ENCODE results near the gene CALN1.

The CALN1 gene

DNA sequence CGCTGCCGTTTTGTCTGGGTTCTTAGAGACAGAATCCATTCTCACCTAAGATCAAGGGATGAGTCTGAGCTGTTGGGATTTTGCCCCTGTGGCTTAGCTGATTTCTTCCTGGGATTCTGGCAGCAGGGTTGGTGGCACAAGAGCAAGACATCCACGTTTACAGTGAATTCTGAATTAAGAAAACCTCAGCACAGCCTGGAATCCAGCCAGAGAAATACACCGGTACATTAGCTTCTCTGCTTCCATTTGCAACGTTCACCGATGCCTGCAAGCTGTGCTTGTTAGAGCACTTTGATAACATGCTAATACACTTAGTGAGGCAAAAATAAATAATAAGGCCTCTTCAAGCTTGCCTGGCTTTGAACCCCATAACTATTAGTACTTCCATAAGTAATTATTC lies 569.8 kb downstream of the CALN1 start:
- Histone ChIP-seq H3K9ac (ENCODE audit: low read depth, low read length, poor library complexity) (no peak overlapping the region), H3K27me3 (ENCODE audit: control insufficient read depth in 3 of 3, insufficient read depth in 3 of 3, low read depth in 1 of 3, low read length in 3 of 3) (no peaks in the 10 kb centered on the region), H2BK5ac (ENCODE audit: low read length) (no peak overlapping the region), H3K27ac (replicated peaks; ENCODE audit: low read length) (no peak overlapping the region), H3K4me2 (ENCODE audit: insufficient read depth, low read length, poor library complexity, severe bottlenecking) (no peak overlapping the region), H3K4me1 (ENCODE audit: control insufficient read depth in 2 of 2, insufficient read depth in 1 of 2, low read depth in 1 of 2, low read length in 2 of 2) (no peaks in the 10 kb centered on the region), H3K36me3 (replicated peaks in 1 of 2; ENCODE audit: control insufficient read depth in 2 of 2, insufficient read depth in 2 of 2, low read length in 2 of 2) (no peaks in the 10 kb centered on the region), H4K8ac (ENCODE audit: low read depth, low read length) (no peak overlapping the region), H3K4me3 (ENCODE audit: low read length in 2 of 2) (no peak overlapping the region), H3K79me1 (ENCODE audit: low read depth, low read length) (no peaks in the 10 kb centered on the region), H3K9me3 (replicated peaks in 1 of 2; ENCODE audit: control insufficient read depth in 2 of 2, insufficient read depth in 1 of 2, low read depth in 1 of 2, low read length in 2 of 2) (no peaks in the 10 kb centered on the region), H3K18ac (ENCODE audit: low read length) (no peak overlapping the region), H4K91ac (ENCODE audit: low read depth, low read length, poor library complexity) (no peak overlapping the region), H2AFZ (ENCODE audit: low read length) (no peak overlapping the region), H3K4ac (ENCODE audit: low read length) (no peak overlapping the region), H3K23ac (ENCODE audit: low read depth, low read length, poor library complexity) (no peak overlapping the region), H3K14ac (ENCODE audit: low read length) (no peak overlapping the region), H2BK12ac (ENCODE audit: low read length) (no peak overlapping the region), H2BK120ac (ENCODE audit: low read depth, low read length) (no peak overlapping the region), H2AK5ac (ENCODE audit: low read depth, low read length) (no peak overlapping the region), H2BK15ac (ENCODE audit: low read length) (no peak overlapping the region)
- no CpG with 5 or more reads among the region's 6 CpGs for WGBS, 2 donors (ENCODE audit: extremely low coverage in 2 of 2, insufficient read length in 2 of 2, insufficient replicate concordance in 1 of 2)
- DNase-seq (ENCODE audit: low spot score) = no peak

GRCh38 chr7:71835056-71835455 lies 577.1 kb downstream of the CALN1 start:
- no peak overlapping the region for H2AFZ ChIP-seq (ENCODE audit: low read length)
- WGBS, 2 donors (ENCODE audit: extremely low coverage in 2 of 2, insufficient read length in 2 of 2, insufficient replicate concordance in 1 of 2) = no CpG with 5 or more reads among the region's 5 CpGs
- H2AK5ac ChIP-seq (ENCODE audit: low read depth, low read length) = no peak overlapping the region
- no peak overlapping the region for H2BK120ac ChIP-seq (ENCODE audit: low read depth, low read length)
- no peak overlapping the region for H3K4me2 ChIP-seq (ENCODE audit: insufficient read depth, low read length, poor library complexity, severe bottlenecking)
- H2BK12ac ChIP-seq (ENCODE audit: low read length) = no peak overlapping the region
- DNase-seq (ENCODE audit: low spot score) = no peak
- H4K8ac ChIP-seq (ENCODE audit: low read depth, low read length) = no peak overlapping the region
- no peaks in the 10 kb centered on the region for H3K4me1 ChIP-seq (ENCODE audit: control insufficient read depth in 2 of 2, insufficient read depth in 1 of 2, low read depth in 1 of 2, low read length in 2 of 2)
- no peak overlapping the region for H3K4me3 ChIP-seq (ENCODE audit: low read length in 2 of 2)
- H4K91ac ChIP-seq (ENCODE audit: low read depth, low read length, poor library complexity) = no peak overlapping the region
- H3K9ac ChIP-seq (ENCODE audit: low read depth, low read length, poor library complexity) = no peak overlapping the region
- no peak overlapping the region for H3K14ac ChIP-seq (ENCODE audit: low read length)
- no peak overlapping the region for H3K18ac ChIP-seq (ENCODE audit: low read length)
- no peaks in the 10 kb centered on the region for H3K27me3 ChIP-seq (ENCODE audit: control insufficient read depth in 3 of 3, insufficient read depth in 3 of 3, low read depth in 1 of 3, low read length in 3 of 3)
- H3K23ac ChIP-seq (ENCODE audit: low read depth, low read length, poor library complexity) = no peak overlapping the region
- no peak overlapping the region for H2BK5ac ChIP-seq (ENCODE audit: low read length)
- H3K36me3 ChIP-seq (replicated peaks in 1 of 2; ENCODE audit: control insufficient read depth in 2 of 2, insufficient read depth in 2 of 2, low read length in 2 of 2) = no peaks in the 10 kb centered on the region
- H3K27ac ChIP-seq (replicated peaks; ENCODE audit: low read length) = no peak overlapping the region
- no peaks in the 10 kb centered on the region for H3K9me3 ChIP-seq (replicated peaks in 1 of 2; ENCODE audit: control insufficient read depth in 2 of 2, insufficient read depth in 1 of 2, low read depth in 1 of 2, low read length in 2 of 2)
- H3K79me1 ChIP-seq (ENCODE audit: low read depth, low read length) = no peaks in the 10 kb centered on the region
- no peak overlapping the region for H3K4ac ChIP-seq (ENCODE audit: low read length)
- no peak overlapping the region for H2BK15ac ChIP-seq (ENCODE audit: low read length)

GRCh38 chr7:71829515-71829914 lies 582.6 kb downstream of the CALN1 start:
- Histone ChIP-seq H3K27ac (replicated peaks; ENCODE audit: low read length) (no peak overlapping the region), H3K4ac (ENCODE audit: low read length) (no peak overlapping the region), H3K18ac (ENCODE audit: low read length) (no peak overlapping the region), H4K91ac (ENCODE audit: low read depth, low read length, poor library complexity) (no peak overlapping the region), H3K79me1 (ENCODE audit: low read depth, low read length) (no peaks in the 10 kb centered on the region), H2AK5ac (ENCODE audit: low read depth, low read length) (no peak overlapping the region), H3K14ac (ENCODE audit: low read length) (no peak overlapping the region), H3K27me3 (ENCODE audit: control insufficient read depth in 3 of 3, insufficient read depth in 3 of 3, low read depth in 1 of 3, low read length in 3 of 3) (no peaks in the 10 kb centered on the region), H3K23ac (ENCODE audit: low read depth, low read length, poor library complexity) (no peak overlapping the region), H2BK12ac (ENCODE audit: low read length) (no peak overlapping the region), H3K9me3 (replicated peaks in 1 of 2; ENCODE audit: control insufficient read depth in 2 of 2, insufficient read depth in 1 of 2, low read depth in 1 of 2, low read length in 2 of 2) (no peaks in the 10 kb centered on the region), H2BK5ac (ENCODE audit: low read length) (no peak overlapping the region), H3K4me1 (ENCODE audit: control insufficient read depth in 2 of 2, insufficient read depth in 1 of 2, low read depth in 1 of 2, low read length in 2 of 2) (no peaks in the 10 kb centered on the region), H2AFZ (ENCODE audit: low read length) (no peak overlapping the region), H3K4me3 (ENCODE audit: low read length in 2 of 2) (no peak overlapping the region), H4K8ac (ENCODE audit: low read depth, low read length) (no peak overlapping the region), H3K36me3 (replicated peaks in 1 of 2; ENCODE audit: control insufficient read depth in 2 of 2, insufficient read depth in 2 of 2, low read length in 2 of 2) (no peaks in the 10 kb centered on the region), H3K9ac (ENCODE audit: low read depth, low read length, poor library complexity) (no peak overlapping the region), H2BK15ac (ENCODE audit: low read length) (no peak overlapping the region), H2BK120ac (ENCODE audit: low read depth, low read length) (no peak overlapping the region), H3K4me2 (ENCODE audit: insufficient read depth, low read length, poor library complexity, severe bottlenecking) (no peak overlapping the region)
- no CpG with 5 or more reads among the region's 3 CpGs for WGBS, 2 donors (ENCODE audit: extremely low coverage in 2 of 2, insufficient read length in 2 of 2, insufficient replicate concordance in 1 of 2)
- DNase-seq (ENCODE audit: low spot score) = no peak

GRCh38 chr7:71828361-71828760 lies 583.8 kb downstream of the CALN1 start:
- H2BK15ac ChIP-seq (ENCODE audit: low read length) = no peak overlapping the region
- no peak overlapping the region for H2BK120ac ChIP-seq (ENCODE audit: low read depth, low read length)
- DNase-seq (ENCODE audit: low spot score) = no peak
- no peak overlapping the region for H4K8ac ChIP-seq (ENCODE audit: low read depth, low read length)
- no peak overlapping the region for H3K14ac ChIP-seq (ENCODE audit: low read length)
- H3K79me1 ChIP-seq (ENCODE audit: low read depth, low read length) = no peaks in the 10 kb centered on the region
- H2AK5ac ChIP-seq (ENCODE audit: low read depth, low read length) = no peak overlapping the region
- no peaks in the 10 kb centered on the region for H3K27me3 ChIP-seq (ENCODE audit: control insufficient read depth in 3 of 3, insufficient read depth in 3 of 3, low read depth in 1 of 3, low read length in 3 of 3)
- H2AFZ ChIP-seq (ENCODE audit: low read length) = no peak overlapping the region
- H3K4me2 ChIP-seq (ENCODE audit: insufficient read depth, low read length, poor library complexity, severe bottlenecking) = no peak overlapping the region
- H3K9ac ChIP-seq (ENCODE audit: low read depth, low read length, poor library complexity) = no peak overlapping the region
- WGBS, 2 donors (ENCODE audit: extremely low coverage in 2 of 2, insufficient read length in 2 of 2, insufficient replicate concordance in 1 of 2) = no CpG with 5 or more reads among the region's 2 CpGs
- H3K23ac ChIP-seq (ENCODE audit: low read depth, low read length, poor library complexity) = no peak overlapping the region
- H3K9me3 ChIP-seq (replicated peaks in 1 of 2; ENCODE audit: control insufficient read depth in 2 of 2, insufficient read depth in 1 of 2, low read depth in 1 of 2, low read length in 2 of 2) = no peaks in the 10 kb centered on the region
- H3K36me3 ChIP-seq (replicated peaks in 1 of 2; ENCODE audit: control insufficient read depth in 2 of 2, insufficient read depth in 2 of 2, low read length in 2 of 2) = no peaks in the 10 kb centered on the region
- no peak overlapping the region for H2BK5ac ChIP-seq (ENCODE audit: low read length)
- no peak overlapping the region for H3K4ac ChIP-seq (ENCODE audit: low read length)
- no peak overlapping the region for H3K27ac ChIP-seq (replicated peaks; ENCODE audit: low read length)
- no peak overlapping the region for H3K4me3 ChIP-seq (ENCODE audit: low read length in 2 of 2)
- no peak overlapping the region for H2BK12ac ChIP-seq (ENCODE audit: low read length)
- no peak overlapping the region for H3K18ac ChIP-seq (ENCODE audit: low read length)
- H4K91ac ChIP-seq (ENCODE audit: low read depth, low read length, poor library complexity) = no peak overlapping the region
- H3K4me1 ChIP-seq (ENCODE audit: control insufficient read depth in 2 of 2, insufficient read depth in 1 of 2, low read depth in 1 of 2, low read length in 2 of 2) = no peaks in the 10 kb centered on the region
